ENCODE measurements around the gene ELL. TPM values are rescaled to one million over a fixed set of nuclear protein-coding genes. Genes with fewer than 3 reads are reported as not detected.

ELL gene
- total RNA-seq, 1 donor from 2014 or later, result 11.0 TPM

DNA sequence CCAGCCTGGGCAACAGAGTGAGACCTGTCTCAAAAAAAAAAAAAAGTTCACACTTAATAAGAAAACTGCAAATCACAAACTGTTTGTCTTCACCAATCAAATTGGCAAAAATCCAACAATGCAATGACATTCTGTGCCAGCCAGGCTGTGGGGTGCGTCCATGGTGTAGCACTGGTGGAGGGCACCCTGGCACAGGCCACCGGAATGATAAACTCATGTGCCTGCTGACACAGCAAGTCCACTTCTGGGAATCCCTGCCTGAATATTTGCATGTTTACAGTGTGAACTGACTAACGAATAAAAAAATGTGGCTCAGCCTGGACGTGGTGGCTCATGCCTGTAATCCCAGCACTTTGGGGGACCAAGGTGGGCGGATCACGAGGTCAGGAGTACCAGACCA lies 122.9 kb downstream of the ELL start:
- no peaks in the 10 kb centered on the region for H3K36me3 Mint-ChIP-seq (ENCODE audit: low read depth, unreplicated experiment)
- no peak overlapping the region for H3K4me3 Mint-ChIP-seq (ENCODE audit: unreplicated experiment)
- H3K27me3 Mint-ChIP-seq (ENCODE audit: unreplicated experiment), result peaks cover 4% of the 10 kb centered on the region
- TF ChIP-seq, protein P1, sequence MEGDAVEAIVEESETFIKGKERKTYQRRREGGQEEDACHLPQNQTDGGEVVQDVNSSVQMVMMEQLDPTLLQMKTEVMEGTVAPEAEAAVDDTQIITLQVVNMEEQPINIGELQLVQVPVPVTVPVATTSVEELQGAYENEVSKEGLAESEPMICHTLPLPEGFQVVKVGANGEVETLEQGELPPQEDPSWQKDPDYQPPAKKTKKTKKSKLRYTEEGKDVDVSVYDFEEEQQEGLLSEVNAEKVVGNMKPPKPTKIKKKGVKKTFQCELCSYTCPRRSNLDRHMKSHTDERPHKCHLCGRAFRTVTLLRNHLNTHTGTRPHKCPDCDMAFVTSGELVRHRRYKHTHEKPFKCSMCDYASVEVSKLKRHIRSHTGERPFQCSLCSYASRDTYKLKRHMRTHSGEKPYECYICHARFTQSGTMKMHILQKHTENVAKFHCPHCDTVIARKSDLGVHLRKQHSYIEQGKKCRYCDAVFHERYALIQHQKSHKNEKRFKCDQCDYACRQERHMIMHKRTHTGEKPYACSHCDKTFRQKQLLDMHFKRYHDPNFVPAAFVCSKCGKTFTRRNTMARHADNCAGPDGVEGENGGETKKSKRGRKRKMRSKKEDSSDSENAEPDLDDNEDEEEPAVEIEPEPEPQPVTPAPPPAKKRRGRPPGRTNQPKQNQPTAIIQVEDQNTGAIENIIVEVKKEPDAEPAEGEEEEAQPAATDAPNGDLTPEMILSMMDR (IDR thresholded peaks at IDR 0.05; ENCODE audit: unreplicated experiment), result no peak
- H3K4me1 Mint-ChIP-seq (ENCODE audit: unreplicated experiment), result peaks cover 11% of the 10 kb centered on the region
- DNase-seq (ENCODE audit: low spot score), result no peak
- H3K27ac Mint-ChIP-seq (ENCODE audit: unreplicated experiment), result no peak overlapping the region
- no peaks in the 10 kb centered on the region for H3K9me3 Mint-ChIP-seq (ENCODE audit: unreplicated experiment)

GRCh38 chr19:18397242-18398202 lies 124.3 kb downstream of the ELL start, which contains the start of gene LRRC25:
Gene LRRC25, minus strand, starts transcription at chr19:18397622. Its CDS starts 659 bp downstream, at chr19:18396963.
- Mint-ChIP-seq H3K4me3 (ENCODE audit: unreplicated experiment) (no peak within 1 kb of the TSS), H3K36me3 (ENCODE audit: low read depth, unreplicated experiment) (no peaks in the 10 kb centered on the region), H3K27ac (ENCODE audit: unreplicated experiment) (no peak within 1 kb of the TSS), H3K4me1 (ENCODE audit: unreplicated experiment) (peaks cover 8% of the 10 kb centered on the region), H3K27me3 (ENCODE audit: unreplicated experiment) (peaks cover 4% of the 10 kb centered on the region), H3K9me3 (ENCODE audit: unreplicated experiment) (no peaks in the 10 kb centered on the region)
- no peak for DNase-seq (ENCODE audit: low spot score)
- TF ChIP-seq, protein P1 (IDR thresholded peaks at IDR 0.05; ENCODE audit: unreplicated experiment), result no peak

GRCh38 chr19:18396471-18397241 lies 125.2 kb downstream of the ELL start:
- TF ChIP-seq, protein P1 (IDR thresholded peaks at IDR 0.05; ENCODE audit: unreplicated experiment), result no peak
- Mint-ChIP-seq H3K9me3 (ENCODE audit: unreplicated experiment) (no peaks in the 10 kb centered on the region), H3K36me3 (ENCODE audit: low read depth, unreplicated experiment) (no peaks in the 10 kb centered on the region), H3K27ac (ENCODE audit: unreplicated experiment) (no peak overlapping the region), H3K4me3 (ENCODE audit: unreplicated experiment) (no peak overlapping the region), H3K27me3 (ENCODE audit: unreplicated experiment) (peaks cover 3% of the 10 kb centered on the region), H3K4me1 (ENCODE audit: unreplicated experiment) (peaks cover 5% of the 10 kb centered on the region)
- DNase-seq (ENCODE audit: low spot score), result no peak

- no peak overlapping the region for H3K27ac Mint-ChIP-seq (ENCODE audit: unreplicated experiment)
- TF ChIP-seq, protein P1 (IDR thresholded peaks at IDR 0.05; ENCODE audit: unreplicated experiment), result no peak
- DNase-seq (ENCODE audit: low spot score), result no peak
- no peaks in the 10 kb centered on the region for H3K4me1 Mint-ChIP-seq (ENCODE audit: unreplicated experiment)
- no peak overlapping the region for H3K4me3 Mint-ChIP-seq (ENCODE audit: unreplicated experiment)
- no peaks in the 10 kb centered on the region for H3K9me3 Mint-ChIP-seq (ENCODE audit: unreplicated experiment)
- H3K36me3 Mint-ChIP-seq (ENCODE audit: low read depth, unreplicated experiment), result no peaks in the 10 kb centered on the region
- peaks cover 7% of the 10 kb centered on the region for H3K27me3 Mint-ChIP-seq (ENCODE audit: unreplicated experiment)
Observed at GRCh38 chr19:18393836-18394235, 128.0 kb downstream of the ELL start.
